ENCODE measurements around the gene CFAP299. TPM values are rescaled to one million over a fixed set of nuclear protein-coding genes. Genes with fewer than 3 reads are reported as not detected.

Gene CFAP299
- total RNA-seq, 1 experiment from 2014 or later = not detected

DNA sequence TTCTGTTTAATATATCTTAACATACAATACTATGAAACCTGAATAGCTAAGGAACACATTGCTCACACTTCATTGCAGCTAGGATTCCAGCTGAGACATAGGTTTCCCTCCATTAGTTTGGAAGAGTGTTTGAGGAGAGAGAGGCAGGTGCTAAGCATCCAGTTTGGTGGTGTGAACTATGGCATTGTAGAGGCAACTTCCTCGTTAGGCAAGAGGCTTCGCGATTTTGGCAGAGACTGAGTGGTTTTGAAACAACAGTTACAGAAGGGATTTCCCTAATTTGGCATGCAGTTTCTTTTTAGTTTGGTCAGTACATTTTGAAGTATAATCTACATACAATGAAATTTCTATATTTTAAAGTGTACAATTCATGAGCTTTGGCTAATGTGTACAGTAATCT, 577.9 kb downstream of the CFAP299 start:
- H3K9me2 ChIP-seq (replicated peaks; ENCODE audit: insufficient read depth, low read length) = no peaks in the 10 kb centered on the region
- no peak overlapping the region for H3K27ac ChIP-seq (ENCODE audit: low read length)
- H3K79me2 ChIP-seq (ENCODE audit: low read length) = no peaks in the 10 kb centered on the region
- H3K4me3 ChIP-seq (ENCODE audit: low read length) = no peak overlapping the region
- no peak overlapping the region for H3K4me2 ChIP-seq (ENCODE audit: low read depth, low read length, poor library complexity, severe bottlenecking)
- no peaks in the 10 kb centered on the region for H4K20me1 ChIP-seq (ENCODE audit: insufficient read depth, low read depth, low read length)
- peaks cover 5% of the 10 kb centered on the region; the same call in 1 of the 2 replicates for H3K4me1 ChIP-seq (ENCODE audit: low read length)
- H2AFZ ChIP-seq (ENCODE audit: low read length) = no peak overlapping the region
- H3K27me3 ChIP-seq (ENCODE audit: low read length) = no peaks in the 10 kb centered on the region
- no peaks in the 10 kb centered on the region for H3K36me3 ChIP-seq (ENCODE audit: insufficient read depth, low read length)
- no peak overlapping the region for H3K9ac ChIP-seq (ENCODE audit: low read length)
- DNase-seq = no peak
- no peaks in the 10 kb centered on the region for H3K9me3 ChIP-seq (ENCODE audit: low read length)

DNA sequence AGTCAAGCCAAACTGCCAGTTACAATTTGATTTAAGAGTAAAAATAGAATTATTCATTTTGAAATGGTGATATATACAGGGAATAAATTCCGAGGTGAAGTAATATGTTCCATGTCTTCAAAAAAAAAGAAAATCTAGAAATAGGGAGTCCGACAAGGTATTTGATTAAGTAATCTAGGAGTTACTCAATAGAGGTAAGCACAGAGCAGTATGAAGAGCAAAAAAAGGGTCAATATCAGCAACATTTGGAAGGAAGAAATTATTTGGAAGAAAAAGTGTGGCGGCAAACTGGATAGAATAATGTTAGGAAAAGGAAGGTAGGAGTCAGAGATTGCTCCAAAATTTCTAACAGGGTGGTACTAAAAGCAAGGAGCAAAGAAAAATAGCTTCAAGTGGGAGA, 581.2 kb downstream of the CFAP299 start:
- no peak overlapping the region for H3K9ac ChIP-seq (ENCODE audit: low read length)
- no peaks in the 10 kb centered on the region for H4K20me1 ChIP-seq (ENCODE audit: insufficient read depth, low read depth, low read length)
- no peaks in the 10 kb centered on the region for H3K27me3 ChIP-seq (ENCODE audit: low read length)
- no peaks in the 10 kb centered on the region for H3K9me2 ChIP-seq (replicated peaks; ENCODE audit: insufficient read depth, low read length)
- no peak overlapping the region for H3K27ac ChIP-seq (ENCODE audit: low read length)
- H3K4me1 ChIP-seq (ENCODE audit: low read length) = peaks cover 5% of the 10 kb centered on the region; the same call in 1 of the 2 replicates
- H3K4me2 ChIP-seq (ENCODE audit: low read depth, low read length, poor library complexity, severe bottlenecking) = no peak overlapping the region
- H3K79me2 ChIP-seq (ENCODE audit: low read length) = no peaks in the 10 kb centered on the region
- no peaks in the 10 kb centered on the region for H3K9me3 ChIP-seq (ENCODE audit: low read length)
- no peak for DNase-seq
- H3K36me3 ChIP-seq (ENCODE audit: insufficient read depth, low read length) = no peaks in the 10 kb centered on the region
- no peak overlapping the region for H3K4me3 ChIP-seq (ENCODE audit: low read length)
- H2AFZ ChIP-seq (ENCODE audit: low read length) = no peak overlapping the region

DNA sequence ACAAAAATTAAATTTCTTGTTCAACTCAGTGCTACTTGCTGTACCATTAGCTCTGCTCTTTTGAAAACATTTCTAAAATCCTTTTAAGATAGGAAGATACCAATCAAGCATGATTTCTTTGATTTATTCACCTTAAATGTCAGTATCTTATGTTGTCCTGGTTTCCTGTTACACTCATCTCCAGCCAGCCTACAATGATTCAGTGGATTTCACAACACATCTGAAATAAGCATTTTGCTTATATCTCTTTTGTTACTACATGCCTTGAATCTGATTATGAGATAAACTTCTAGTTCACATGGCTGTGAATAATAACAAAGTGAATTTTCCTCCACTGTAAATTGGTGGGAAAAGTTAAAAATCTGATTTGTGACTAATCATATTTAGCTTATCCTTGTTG, 582.5 kb downstream of the CFAP299 start:
- Histone ChIP-seq H2AFZ (ENCODE audit: low read length) (no peak overlapping the region), H3K9me2 (replicated peaks; ENCODE audit: insufficient read depth, low read length) (no peaks in the 10 kb centered on the region), H4K20me1 (ENCODE audit: insufficient read depth, low read depth, low read length) (no peaks in the 10 kb centered on the region), H3K9ac (ENCODE audit: low read length) (no peak overlapping the region), H3K27ac (ENCODE audit: low read length) (no peak overlapping the region), H3K4me2 (ENCODE audit: low read depth, low read length, poor library complexity, severe bottlenecking) (no peak overlapping the region), H3K27me3 (ENCODE audit: low read length) (no peaks in the 10 kb centered on the region), H3K79me2 (ENCODE audit: low read length) (no peaks in the 10 kb centered on the region), H3K4me1 (ENCODE audit: low read length) (peaks cover 5% of the 10 kb centered on the region; the same call in 1 of the 2 replicates), H3K4me3 (ENCODE audit: low read length) (no peak overlapping the region), H3K9me3 (ENCODE audit: low read length) (no peaks in the 10 kb centered on the region), H3K36me3 (ENCODE audit: insufficient read depth, low read length) (no peaks in the 10 kb centered on the region)
- no peak for DNase-seq

DNA sequence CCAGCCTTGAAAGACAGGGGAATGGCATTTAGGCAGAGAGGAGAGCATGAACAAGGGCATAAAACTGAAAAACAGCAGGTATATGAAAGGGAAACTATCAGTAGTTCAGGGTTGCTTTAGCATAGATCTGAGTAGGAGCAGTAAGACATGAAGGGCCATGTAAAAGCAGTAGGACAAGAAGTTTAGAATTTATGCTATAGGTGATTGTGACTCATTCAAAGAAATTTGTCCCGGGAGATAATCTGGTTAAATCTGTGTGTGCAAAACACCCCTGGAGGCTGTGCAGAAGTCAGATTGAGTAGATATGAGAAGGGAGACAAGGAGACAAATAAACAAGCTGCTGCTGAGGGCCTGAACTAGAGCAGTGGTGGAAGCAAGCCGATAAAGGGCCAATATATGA, 585.9 kb downstream of the CFAP299 start:
- Histone ChIP-seq H3K4me2 (ENCODE audit: low read depth, low read length, poor library complexity, severe bottlenecking) (no peak overlapping the region), H4K20me1 (ENCODE audit: insufficient read depth, low read depth, low read length) (no peaks in the 10 kb centered on the region), H3K4me3 (ENCODE audit: low read length) (no peak overlapping the region), H3K4me1 (ENCODE audit: low read length) (no peaks in the 10 kb centered on the region), H3K27me3 (ENCODE audit: low read length) (no peaks in the 10 kb centered on the region), H3K9me2 (replicated peaks; ENCODE audit: insufficient read depth, low read length) (no peaks in the 10 kb centered on the region), H2AFZ (ENCODE audit: low read length) (no peak overlapping the region), H3K79me2 (ENCODE audit: low read length) (no peaks in the 10 kb centered on the region), H3K27ac (ENCODE audit: low read length) (no peak overlapping the region), H3K36me3 (ENCODE audit: insufficient read depth, low read length) (no peaks in the 10 kb centered on the region), H3K9me3 (ENCODE audit: low read length) (no peaks in the 10 kb centered on the region), H3K9ac (ENCODE audit: low read length) (no peak overlapping the region)
- no peak for DNase-seq

DNA sequence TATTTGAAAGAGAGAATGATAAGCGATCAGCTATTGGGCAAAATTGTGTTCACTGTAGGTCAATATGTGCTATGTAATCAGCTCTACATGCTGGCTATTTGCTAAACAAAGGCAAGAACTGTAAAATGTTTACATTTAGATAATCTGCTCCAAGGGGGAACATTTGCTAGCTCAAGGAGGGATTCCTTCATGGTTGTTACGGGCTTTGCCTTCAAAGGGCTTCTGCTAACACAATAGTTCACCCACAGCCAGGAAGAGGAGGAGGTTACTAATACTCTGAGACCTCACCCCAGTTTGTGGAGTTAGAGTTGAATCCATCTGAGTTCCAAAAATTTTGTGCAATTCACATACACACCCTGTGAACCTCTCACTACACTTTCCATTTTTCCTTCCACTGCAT, 587.4 kb downstream of the CFAP299 start:
- Histone ChIP-seq H3K27ac (ENCODE audit: low read length) (no peak overlapping the region), H3K9me2 (replicated peaks; ENCODE audit: insufficient read depth, low read length) (no peaks in the 10 kb centered on the region), H3K79me2 (ENCODE audit: low read length) (no peaks in the 10 kb centered on the region), H3K9me3 (ENCODE audit: low read length) (no peaks in the 10 kb centered on the region), H4K20me1 (ENCODE audit: insufficient read depth, low read depth, low read length) (no peaks in the 10 kb centered on the region), H2AFZ (ENCODE audit: low read length) (no peak overlapping the region), H3K4me3 (ENCODE audit: low read length) (no peak overlapping the region), H3K36me3 (ENCODE audit: insufficient read depth, low read length) (no peaks in the 10 kb centered on the region), H3K4me2 (ENCODE audit: low read depth, low read length, poor library complexity, severe bottlenecking) (no peak overlapping the region), H3K9ac (ENCODE audit: low read length) (no peak overlapping the region), H3K4me1 (ENCODE audit: low read length) (no peaks in the 10 kb centered on the region), H3K27me3 (ENCODE audit: low read length) (no peaks in the 10 kb centered on the region)
- no peak for DNase-seq

DNA sequence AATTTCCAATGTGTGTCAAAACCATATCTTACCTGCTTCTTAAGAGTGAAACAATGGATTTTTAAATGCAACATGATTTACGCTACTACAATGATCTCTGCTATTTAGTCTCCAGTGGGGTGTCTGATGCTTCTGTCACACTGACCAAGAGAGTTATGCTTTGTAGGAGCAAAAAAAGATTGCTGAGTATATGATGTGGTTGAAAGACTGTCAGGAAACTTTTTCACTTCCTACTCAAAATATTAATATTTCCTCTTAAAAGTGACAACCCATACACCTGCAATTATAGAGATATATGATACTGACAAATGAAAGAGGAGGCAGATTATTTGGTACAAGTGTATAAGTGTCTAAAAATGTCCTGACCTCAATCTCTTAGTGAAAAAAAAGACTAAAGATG, 589.8 kb downstream of the CFAP299 start:
- Histone ChIP-seq H3K79me2 (ENCODE audit: low read length) (no peaks in the 10 kb centered on the region), H3K27ac (ENCODE audit: low read length) (no peak overlapping the region), H3K9ac (ENCODE audit: low read length) (no peak overlapping the region), H2AFZ (ENCODE audit: low read length) (no peak overlapping the region), H3K36me3 (ENCODE audit: insufficient read depth, low read length) (no peaks in the 10 kb centered on the region), H3K4me3 (ENCODE audit: low read length) (no peak overlapping the region), H4K20me1 (ENCODE audit: insufficient read depth, low read depth, low read length) (no peaks in the 10 kb centered on the region), H3K9me2 (replicated peaks; ENCODE audit: insufficient read depth, low read length) (no peaks in the 10 kb centered on the region), H3K27me3 (ENCODE audit: low read length) (no peaks in the 10 kb centered on the region), H3K4me2 (ENCODE audit: low read depth, low read length, poor library complexity, severe bottlenecking) (no peak overlapping the region), H3K9me3 (ENCODE audit: low read length) (no peaks in the 10 kb centered on the region), H3K4me1 (ENCODE audit: low read length) (no peaks in the 10 kb centered on the region)
- DNase-seq = no peak

DNA sequence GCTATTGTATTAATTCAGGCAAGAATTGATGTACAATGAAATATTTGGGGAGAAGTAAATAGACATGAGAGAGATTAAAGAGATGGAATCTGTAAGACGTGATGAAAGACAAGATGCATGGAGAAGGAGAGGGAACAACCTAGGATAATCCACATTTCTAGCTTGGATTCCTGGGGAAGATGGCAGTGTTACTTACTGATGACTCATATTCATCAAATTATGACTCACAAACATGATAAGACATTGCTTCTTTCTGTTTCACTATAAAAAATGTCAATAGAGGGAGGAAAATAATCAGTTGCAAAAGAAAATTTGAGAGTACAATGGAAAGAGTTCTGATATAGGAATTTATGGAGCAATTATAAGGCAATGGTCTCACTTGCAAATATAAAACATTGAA, 590.9 kb downstream of the CFAP299 start:
- Histone ChIP-seq H3K9ac (ENCODE audit: low read length) (no peak overlapping the region), H3K4me2 (ENCODE audit: low read depth, low read length, poor library complexity, severe bottlenecking) (no peak overlapping the region), H3K4me3 (ENCODE audit: low read length) (no peak overlapping the region), H3K36me3 (ENCODE audit: insufficient read depth, low read length) (no peaks in the 10 kb centered on the region), H3K27ac (ENCODE audit: low read length) (no peak overlapping the region), H3K4me1 (ENCODE audit: low read length) (no peaks in the 10 kb centered on the region), H3K9me3 (ENCODE audit: low read length) (no peaks in the 10 kb centered on the region), H3K9me2 (replicated peaks; ENCODE audit: insufficient read depth, low read length) (no peaks in the 10 kb centered on the region), H4K20me1 (ENCODE audit: insufficient read depth, low read depth, low read length) (no peaks in the 10 kb centered on the region), H2AFZ (ENCODE audit: low read length) (no peak overlapping the region), H3K79me2 (ENCODE audit: low read length) (no peaks in the 10 kb centered on the region), H3K27me3 (ENCODE audit: low read length) (no peaks in the 10 kb centered on the region)
- DNase-seq = no peak

DNA sequence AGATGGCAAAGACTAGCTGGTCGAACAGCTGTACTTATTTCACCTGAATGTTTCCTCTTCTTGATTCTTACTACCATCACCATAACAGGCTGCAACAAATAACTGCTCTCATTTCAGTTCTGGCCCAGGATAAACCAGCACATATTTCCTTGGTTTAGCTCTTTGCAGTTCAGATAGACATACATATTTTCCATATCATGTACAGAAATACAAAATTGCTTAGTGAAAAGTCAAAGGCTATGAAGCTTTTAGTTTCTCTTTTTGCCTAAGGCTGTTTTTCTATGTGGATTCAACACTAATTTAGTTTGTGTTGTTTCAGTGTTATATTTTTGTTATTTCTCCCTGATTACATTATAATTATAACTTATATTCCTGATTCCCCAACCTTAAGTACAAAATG, 591.4 kb downstream of the CFAP299 start:
- Histone ChIP-seq H3K9ac (ENCODE audit: low read length) (no peak overlapping the region), H3K79me2 (ENCODE audit: low read length) (no peaks in the 10 kb centered on the region), H4K20me1 (ENCODE audit: insufficient read depth, low read depth, low read length) (no peaks in the 10 kb centered on the region), H3K4me2 (ENCODE audit: low read depth, low read length, poor library complexity, severe bottlenecking) (no peak overlapping the region), H3K9me2 (replicated peaks; ENCODE audit: insufficient read depth, low read length) (no peaks in the 10 kb centered on the region), H2AFZ (ENCODE audit: low read length) (no peak overlapping the region), H3K36me3 (ENCODE audit: insufficient read depth, low read length) (no peaks in the 10 kb centered on the region), H3K27me3 (ENCODE audit: low read length) (no peaks in the 10 kb centered on the region), H3K4me1 (ENCODE audit: low read length) (no peaks in the 10 kb centered on the region), H3K9me3 (ENCODE audit: low read length) (no peaks in the 10 kb centered on the region), H3K27ac (ENCODE audit: low read length) (no peak overlapping the region), H3K4me3 (ENCODE audit: low read length) (no peak overlapping the region)
- no peak for DNase-seq

DNA sequence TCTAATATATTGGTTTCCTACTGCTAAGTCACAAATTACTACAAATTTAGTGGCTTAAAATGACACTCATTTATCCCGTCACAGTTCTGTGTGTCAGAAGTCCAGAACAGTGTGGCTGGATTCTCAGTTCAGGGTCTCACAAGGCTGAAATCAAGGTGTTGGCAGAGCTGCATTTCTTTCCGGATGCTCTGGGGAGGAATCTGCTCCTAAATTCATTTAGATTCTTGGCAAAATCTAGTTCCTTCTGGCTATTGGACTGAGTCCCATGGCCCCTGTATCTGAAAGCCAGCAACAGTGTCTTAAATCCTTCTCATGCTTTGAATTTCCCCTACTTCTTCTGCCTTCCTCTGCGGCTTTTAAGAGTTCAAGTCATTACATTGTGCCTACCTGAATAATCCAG, 591.9 kb downstream of the CFAP299 start:
- no peaks in the 10 kb centered on the region for H3K9me3 ChIP-seq (ENCODE audit: low read length)
- H3K4me2 ChIP-seq (ENCODE audit: low read depth, low read length, poor library complexity, severe bottlenecking) = no peak overlapping the region
- H3K79me2 ChIP-seq (ENCODE audit: low read length) = no peaks in the 10 kb centered on the region
- DNase-seq = no peak
- H3K4me1 ChIP-seq (ENCODE audit: low read length) = no peaks in the 10 kb centered on the region
- H3K27ac ChIP-seq (ENCODE audit: low read length) = no peak overlapping the region
- no peak overlapping the region for H3K4me3 ChIP-seq (ENCODE audit: low read length)
- H3K36me3 ChIP-seq (ENCODE audit: insufficient read depth, low read length) = no peaks in the 10 kb centered on the region
- no peak overlapping the region for H2AFZ ChIP-seq (ENCODE audit: low read length)
- no peaks in the 10 kb centered on the region for H3K9me2 ChIP-seq (replicated peaks; ENCODE audit: insufficient read depth, low read length)
- no peaks in the 10 kb centered on the region for H4K20me1 ChIP-seq (ENCODE audit: insufficient read depth, low read depth, low read length)
- no peak overlapping the region for H3K9ac ChIP-seq (ENCODE audit: low read length)
- no peaks in the 10 kb centered on the region for H3K27me3 ChIP-seq (ENCODE audit: low read length)

All from Karpas-422 (cell line).